Chondrocyte (in vitro differentiated cells): ENCODE results near the gene AGRN. TPM values are rescaled to one million over a fixed set of nuclear protein-coding genes. Genes with fewer than 3 reads are reported as not detected.

Source experiments
- DNase-seq: peaks from one replicate; pipeline ENCODE4 v3.0.0; 2021; ENCODE audit warnings: mixed read lengths, low spot score
- H3K27ac Mint-ChIP-seq: one replicate; pipeline ENCODE4 v1.8.0; 2021; ENCODE audit warnings: mild to moderate bottlenecking, moderate library complexity, mixed read lengths; ENCODE audit not compliant: unreplicated experiment
- H3K27me3 Mint-ChIP-seq: 2 replicates; pipeline ENCODE4 v1.8.0; 2021; ENCODE audit warnings: low read depth, mixed read lengths
- H3K36me3 Mint-ChIP-seq: 2 replicates; pipeline ENCODE4 v1.8.0; 2021; ENCODE audit warnings: low read depth, mixed read lengths
- H3K4me1 Mint-ChIP-seq: 2 replicates; pipeline ENCODE4 v1.8.0; 2021; ENCODE audit warnings: low read depth, mild to moderate bottlenecking, mixed read lengths
- H3K4me3 Mint-ChIP-seq: one replicate; pipeline ENCODE4 v1.8.0; 2021; ENCODE audit warnings: mild to moderate bottlenecking, moderate library complexity, mixed read lengths; ENCODE audit not compliant: unreplicated experiment
- H3K9me3 Mint-ChIP-seq: 2 replicates; pipeline ENCODE4 v1.8.0; 2021; ENCODE audit warnings: low read depth, mixed read lengths
- CTCF ChIP-seq: fragments of 200-600 bp; sonication (generic); IDR thresholded peaks from 2 replicates; pipeline ENCODE4 v1.5.0; 2021; ENCODE audit warnings: antibody characterized with exemption, mild to moderate bottlenecking, moderate library complexity
- total RNA-seq: library from RNA; stranded (reverse); gene quantifications from 3 replicates; pipeline ENCODE4 v1.2.1, GENCODE V29; 2021

AGRN gene
- total RNA-seq, 1 donor from 2014 or later = 221 TPM

- Mint-ChIP-seq H3K4me3 (no peak overlapping the region), H3K27ac (no peak overlapping the region), H3K27me3 (no peaks in the 10 kb centered on the region), H3K9me3 (no peaks in the 10 kb centered on the region), H3K4me1 (no peaks in the 10 kb centered on the region), H3K36me3 (peaks cover 21% of the 10 kb centered on the region)
- DNase-seq = no peak
- TF ChIP-seq CTCF = no peak
These were observed 29.6 kb downstream of the AGRN start for GRCh38 chr1:1049318-1050165.

- Mint-ChIP-seq H3K4me3 (no peak overlapping the region), H3K27ac (no peak overlapping the region)
- TF ChIP-seq CTCF = no peak
These were observed 30.7 kb downstream of the AGRN start for GRCh38 chr1:1050577-1051052.

DNA sequence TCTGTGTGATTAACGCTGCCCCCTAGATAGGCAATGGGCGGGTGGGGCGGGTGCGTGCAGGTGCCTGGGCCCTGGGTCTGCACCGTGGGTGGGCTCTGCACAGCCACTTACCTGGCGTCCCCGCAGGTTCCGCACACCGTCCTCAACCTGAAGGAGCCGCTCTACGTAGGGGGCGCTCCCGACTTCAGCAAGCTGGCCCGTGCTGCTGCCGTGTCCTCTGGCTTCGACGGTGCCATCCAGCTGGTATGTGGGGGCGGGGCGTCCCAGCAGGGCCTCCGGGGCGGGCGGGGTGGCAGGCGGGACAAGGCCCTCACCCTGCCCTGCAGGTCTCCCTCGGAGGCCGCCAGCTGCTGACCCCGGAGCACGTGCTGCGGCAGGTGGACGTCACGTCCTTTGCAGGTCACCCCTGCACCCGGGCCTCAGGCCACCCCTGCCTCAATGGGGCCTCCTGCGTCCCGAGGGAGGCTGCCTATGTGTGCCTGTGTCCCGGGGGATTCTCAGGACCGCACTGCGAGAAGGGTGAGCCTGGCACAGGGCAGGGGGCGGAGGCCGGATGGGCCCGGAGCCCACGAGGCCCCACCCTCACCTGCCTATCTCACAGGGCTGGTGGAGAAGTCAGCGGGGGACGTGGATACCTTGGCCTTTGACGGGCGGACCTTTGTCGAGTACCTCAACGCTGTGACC lies 31.3 kb downstream of the AGRN start:
- no peak for DNase-seq
- Mint-ChIP-seq H3K27ac (no peak overlapping the region), H3K4me3 (no peak overlapping the region), H3K4me1 (no peaks in the 10 kb centered on the region), H3K27me3 (no peaks in the 10 kb centered on the region), H3K9me3 (no peaks in the 10 kb centered on the region), H3K36me3 (peaks cover 18% of the 10 kb centered on the region)
- no peak for TF ChIP-seq CTCF

More at GRCh38 chr1:1050577-1051052, 30.7 kb downstream of the AGRN start:
- Mint-ChIP-seq H3K27me3 (no peaks in the 10 kb centered on the region), H3K4me1 (no peaks in the 10 kb centered on the region), H3K9me3 (no peaks in the 10 kb centered on the region), H3K36me3 (peaks cover 17% of the 10 kb centered on the region)
- no peak for DNase-seq

GRCh38 chr1:1052003-1052840 lies 32.3 kb downstream of the AGRN start:
- Mint-ChIP-seq H3K27me3 (no peaks in the 10 kb centered on the region), H3K4me1 (no peaks in the 10 kb centered on the region), H3K27ac (no peak overlapping the region), H3K4me3 (no peak overlapping the region), H3K9me3 (no peaks in the 10 kb centered on the region), H3K36me3 (peaks cover 18% of the 10 kb centered on the region)
- TF ChIP-seq CTCF = no peak
- no peak for DNase-seq

GRCh38 chr1:1053022-1053421 lies 33.1 kb downstream of the AGRN start:
- no peak overlapping the region for H3K27ac Mint-ChIP-seq
- no peak for TF ChIP-seq CTCF
- H3K4me3 Mint-ChIP-seq = no peak overlapping the region
- peaks cover 16% of the 10 kb centered on the region for H3K36me3 Mint-ChIP-seq
- DNase-seq = no peak
- H3K27me3 Mint-ChIP-seq = no peaks in the 10 kb centered on the region
- H3K4me1 Mint-ChIP-seq = no peaks in the 10 kb centered on the region
- no peaks in the 10 kb centered on the region for H3K9me3 Mint-ChIP-seq
